ENCODE measurements around the gene B4GALT3. TPM values are rescaled to one million over a fixed set of nuclear protein-coding genes. Genes with fewer than 3 reads are reported as not detected.

B4GALT3 gene
- total RNA-seq, 1 donor from 2014 or later, result 12.9 TPM

- DNase-seq (ENCODE audit: low read depth), result no peak
- TF ChIP-seq, protein P1, sequence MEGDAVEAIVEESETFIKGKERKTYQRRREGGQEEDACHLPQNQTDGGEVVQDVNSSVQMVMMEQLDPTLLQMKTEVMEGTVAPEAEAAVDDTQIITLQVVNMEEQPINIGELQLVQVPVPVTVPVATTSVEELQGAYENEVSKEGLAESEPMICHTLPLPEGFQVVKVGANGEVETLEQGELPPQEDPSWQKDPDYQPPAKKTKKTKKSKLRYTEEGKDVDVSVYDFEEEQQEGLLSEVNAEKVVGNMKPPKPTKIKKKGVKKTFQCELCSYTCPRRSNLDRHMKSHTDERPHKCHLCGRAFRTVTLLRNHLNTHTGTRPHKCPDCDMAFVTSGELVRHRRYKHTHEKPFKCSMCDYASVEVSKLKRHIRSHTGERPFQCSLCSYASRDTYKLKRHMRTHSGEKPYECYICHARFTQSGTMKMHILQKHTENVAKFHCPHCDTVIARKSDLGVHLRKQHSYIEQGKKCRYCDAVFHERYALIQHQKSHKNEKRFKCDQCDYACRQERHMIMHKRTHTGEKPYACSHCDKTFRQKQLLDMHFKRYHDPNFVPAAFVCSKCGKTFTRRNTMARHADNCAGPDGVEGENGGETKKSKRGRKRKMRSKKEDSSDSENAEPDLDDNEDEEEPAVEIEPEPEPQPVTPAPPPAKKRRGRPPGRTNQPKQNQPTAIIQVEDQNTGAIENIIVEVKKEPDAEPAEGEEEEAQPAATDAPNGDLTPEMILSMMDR (IDR thresholded peaks at IDR 0.05; ENCODE audit: insufficient read depth, low read length, severe bottlenecking), result no peak
- FAIRE-seq, result no peak
- no peak overlapping the region for H3K4me3 ChIP-seq (ENCODE audit: low read depth, low read length)
- H3K27me3 ChIP-seq (ENCODE audit: control insufficient read depth, insufficient read depth, low read length), result no peaks in the 10 kb centered on the region
- H3K36me3 ChIP-seq (ENCODE audit: control insufficient read depth, insufficient read depth, low read length), result peaks cover 29% of the 10 kb centered on the region
Observed at GRCh38 chr1:161207173-161207572, 29.9 kb upstream of the B4GALT3 start.

DNA sequence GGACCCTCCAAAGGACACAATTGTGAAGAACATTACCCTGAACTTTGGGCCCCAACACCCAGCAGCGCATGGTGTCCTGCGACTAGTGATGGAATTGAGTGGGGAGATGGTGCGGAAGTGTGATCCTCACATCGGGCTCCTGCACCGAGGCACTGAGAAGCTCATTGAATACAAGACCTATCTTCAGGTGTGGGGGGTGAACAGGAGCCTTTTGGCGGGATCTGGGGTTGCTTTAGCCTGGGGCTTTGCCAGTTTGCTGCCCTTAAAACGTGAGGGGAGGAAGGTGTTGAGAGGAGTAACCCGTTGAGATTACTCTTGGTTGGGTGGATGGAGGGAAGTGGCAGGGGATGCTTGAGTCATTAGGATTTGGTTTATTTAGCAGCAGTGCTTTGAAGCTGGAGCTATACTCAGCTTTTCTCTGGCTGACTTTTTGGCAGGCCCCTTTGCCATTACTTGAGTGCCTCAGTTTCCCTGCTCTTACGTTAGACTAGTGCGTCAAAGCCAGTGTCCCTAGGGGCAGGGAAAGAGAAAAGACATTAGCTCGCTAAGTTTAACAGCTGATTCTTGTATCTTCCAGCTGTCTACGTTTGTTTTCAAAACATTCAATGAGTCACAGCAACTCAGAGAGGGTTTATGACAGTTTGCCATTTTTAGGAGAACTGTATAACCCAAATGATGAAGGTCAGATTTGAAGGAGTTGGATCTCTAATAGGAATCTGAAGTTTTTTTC is 29.3 kb upstream of the B4GALT3 start:
- no peak for FAIRE-seq
- H3K36me3 ChIP-seq (ENCODE audit: control insufficient read depth, insufficient read depth, low read length), result peaks cover 24% of the 10 kb centered on the region
- H3K27me3 ChIP-seq (ENCODE audit: control insufficient read depth, insufficient read depth, low read length), result no peaks in the 10 kb centered on the region
- TF ChIP-seq, protein P1 (IDR thresholded peaks at IDR 0.05; ENCODE audit: insufficient read depth, low read length, severe bottlenecking), result no peak
- no peak overlapping the region for H3K4me3 ChIP-seq (ENCODE audit: low read depth, low read length)
- no peak for DNase-seq (ENCODE audit: low read depth)

DNA sequence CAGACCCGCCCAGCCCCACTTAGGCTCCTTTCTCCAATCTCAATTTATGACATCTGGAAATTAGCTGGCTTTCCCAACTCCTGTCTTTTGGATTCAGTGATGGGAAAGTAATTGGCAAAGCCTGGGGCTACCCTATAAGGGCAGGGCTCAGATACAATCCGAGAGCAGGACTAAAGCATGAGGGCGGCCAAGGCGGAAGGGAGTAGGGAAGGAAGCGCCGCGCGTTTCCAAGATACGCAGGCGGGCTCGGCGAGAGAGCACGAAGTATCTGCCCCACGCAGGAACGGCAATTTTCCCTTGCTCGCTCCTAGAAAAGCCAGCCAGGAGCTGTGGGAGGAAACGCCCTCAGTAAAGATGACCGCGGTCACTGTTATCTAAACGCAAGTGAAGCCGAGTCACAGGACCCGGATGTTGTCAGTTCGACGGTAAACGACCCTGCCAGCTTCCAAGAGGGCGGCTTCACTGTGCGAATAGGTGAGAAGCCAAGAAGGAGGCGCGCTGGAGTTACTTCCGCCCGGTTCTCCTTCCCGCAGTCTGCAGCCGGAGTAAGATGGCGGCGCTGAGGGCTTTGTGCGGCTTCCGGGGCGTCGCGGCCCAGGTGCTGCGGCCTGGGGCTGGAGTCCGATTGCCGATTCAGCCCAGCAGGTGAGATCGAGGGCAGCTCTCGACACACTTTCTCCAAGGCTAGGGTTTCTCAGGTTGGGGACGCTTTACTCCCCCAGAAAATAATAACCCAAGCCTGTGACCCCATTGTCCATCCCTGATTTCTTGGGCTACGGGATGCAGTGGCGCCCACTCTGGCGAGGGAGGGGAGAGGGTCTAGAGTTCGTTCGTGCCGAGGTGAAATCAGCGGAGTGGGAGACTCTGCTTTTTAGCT is 24.8 kb upstream of the B4GALT3 start, which contains the start of gene NDUFS2:
TSS of gene NDUFS2 (plus strand) at position 532 of the 877 bp plus-strand sequence. CDS start at position 551, 19 bp downstream.
- Histone ChIP-seq H3K27me3 (ENCODE audit: control insufficient read depth, insufficient read depth, low read length) (no peaks in the 10 kb centered on the region), H3K4me3 (ENCODE audit: low read depth, low read length) (peak within 1 kb of the TSS; percentile 71), H3K36me3 (ENCODE audit: control insufficient read depth, insufficient read depth, low read length) (peaks cover 10% of the 10 kb centered on the region)
- FAIRE-seq (peak; percentile 64), DNase-seq (ENCODE audit: low read depth) (peak; percentile 97)
- TF ChIP-seq, protein P1 (IDR thresholded peaks at IDR 0.05; ENCODE audit: insufficient read depth, low read length, severe bottlenecking), result peak; percentile 26

DNA sequence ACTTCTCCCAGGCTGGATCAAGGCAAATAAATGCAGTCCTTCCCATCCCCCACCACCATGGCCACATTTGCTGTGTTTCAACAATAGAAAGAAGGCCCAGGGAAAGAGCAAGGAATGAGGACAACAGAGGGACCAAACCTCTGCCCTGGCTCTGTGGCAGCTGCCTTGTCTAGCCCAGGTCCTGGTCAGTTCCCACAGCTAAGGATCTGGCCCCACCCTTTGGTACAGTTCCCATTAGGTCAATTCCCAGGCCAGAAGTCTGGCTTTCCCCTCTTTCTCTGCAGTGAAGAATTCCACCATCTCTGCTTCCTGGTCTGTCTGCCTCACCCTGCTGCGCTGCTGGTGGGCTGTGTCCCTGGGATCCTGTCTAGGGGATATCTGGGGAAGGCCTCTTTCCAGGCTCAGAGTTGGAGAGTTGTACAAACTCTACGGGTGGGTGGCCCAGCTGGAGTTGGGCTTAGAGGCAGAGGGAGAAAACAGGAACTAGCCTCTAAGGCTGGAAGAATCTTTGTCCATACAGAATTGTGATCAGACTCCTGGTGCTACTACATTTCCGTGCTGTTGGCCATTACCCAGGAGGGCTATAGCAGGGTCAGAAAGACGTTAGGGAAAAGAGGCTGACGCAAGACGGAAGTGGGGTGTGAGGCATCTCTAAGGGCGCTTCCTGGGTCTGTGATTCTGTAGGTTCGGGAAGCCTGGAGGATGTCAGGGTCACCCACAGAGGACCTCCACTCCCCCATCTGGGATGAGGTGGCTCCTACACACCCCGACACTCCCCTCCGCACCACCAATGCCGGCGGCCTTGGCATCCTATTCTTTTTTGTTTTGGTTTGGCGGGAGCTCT is 23.9 kb upstream of the B4GALT3 start:
- FAIRE-seq, result no peak
- H3K36me3 ChIP-seq (ENCODE audit: control insufficient read depth, insufficient read depth, low read length), result peaks cover 3% of the 10 kb centered on the region
- DNase-seq (ENCODE audit: low read depth), result no peak
- TF ChIP-seq, protein P1 (IDR thresholded peaks at IDR 0.05; ENCODE audit: insufficient read depth, low read length, severe bottlenecking), result no peak
- no peak overlapping the region for H3K4me3 ChIP-seq (ENCODE audit: low read depth, low read length)
- H3K27me3 ChIP-seq (ENCODE audit: control insufficient read depth, insufficient read depth, low read length), result no peaks in the 10 kb centered on the region

GRCh38 chr1:161200421-161200991 is 23.2 kb upstream of the B4GALT3 start:
- no peak overlapping the region for H3K4me3 ChIP-seq (ENCODE audit: low read depth, low read length)
- FAIRE-seq, result no peak

More at GRCh38 chr1:161200421-161200991, 23.2 kb upstream of the B4GALT3 start:
- Histone ChIP-seq H3K27me3 (ENCODE audit: control insufficient read depth, insufficient read depth, low read length) (no peaks in the 10 kb centered on the region), H3K36me3 (ENCODE audit: control insufficient read depth, insufficient read depth, low read length) (peaks cover 3% of the 10 kb centered on the region)
- DNase-seq (ENCODE audit: low read depth), result no peak
- TF ChIP-seq, protein P1 (IDR thresholded peaks at IDR 0.05; ENCODE audit: insufficient read depth, low read length, severe bottlenecking), result no peak
